ENCODE measurements around the gene DISC1.

The DISC1 gene

DNA sequence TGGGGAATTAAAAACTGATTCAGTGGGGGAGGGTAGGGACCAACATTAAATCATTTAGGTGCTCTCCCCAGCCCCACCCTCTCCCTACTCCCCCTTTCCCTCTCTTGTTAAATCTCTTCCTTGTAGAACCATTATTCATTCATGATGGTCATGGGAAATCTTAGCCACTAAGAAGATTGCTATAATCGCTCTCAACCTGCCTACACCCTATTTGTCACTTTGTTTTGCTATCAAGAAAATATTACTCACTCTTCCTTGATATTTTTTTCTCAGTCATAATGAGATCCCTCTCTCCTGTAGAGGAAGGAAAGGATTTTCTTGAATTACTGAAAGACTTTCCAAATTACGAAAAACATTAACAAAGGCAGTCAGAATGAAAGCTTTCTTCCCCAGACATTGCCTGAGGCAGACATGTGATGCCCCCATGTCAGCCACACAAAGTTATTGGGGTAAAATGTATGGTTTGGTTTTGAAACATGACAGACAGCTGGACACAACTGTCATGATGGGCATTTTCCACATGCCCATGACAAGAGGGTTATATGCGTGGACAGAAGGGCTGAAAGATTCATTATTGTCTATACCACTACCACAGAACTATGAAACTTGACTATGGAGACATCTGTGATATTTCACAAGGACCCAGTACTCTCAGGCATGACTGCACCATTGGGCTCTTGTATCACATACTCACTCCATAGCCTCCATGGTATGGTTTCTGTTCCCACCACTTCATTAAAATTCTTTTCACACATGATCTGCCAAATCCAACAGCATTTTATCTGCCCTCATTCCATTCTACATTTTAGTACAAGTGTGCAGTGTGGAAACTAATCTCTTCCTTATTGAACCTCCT lies 420.1 kb downstream of the DISC1 start:
- no peak overlapping the region for H3K4me3 ChIP-seq (ENCODE audit: low read length)
- TF ChIP-seq CTCF (conservative IDR thresholded peaks at IDR 0.05; ENCODE audit: low read depth, low read length): no peak
- no peak for DNase-seq (ENCODE audit: low read depth)

GRCh38 chr1:232047473-232047872 lies 420.9 kb downstream of the DISC1 start:
- no peak for DNase-seq (ENCODE audit: low read depth)
- TF ChIP-seq CTCF (conservative IDR thresholded peaks at IDR 0.05; ENCODE audit: low read depth, low read length): no peak
- H3K4me3 ChIP-seq (ENCODE audit: low read length): no peak overlapping the region

- DNase-seq (ENCODE audit: low read depth): no peak
- H3K4me3 ChIP-seq (ENCODE audit: low read length): no peak overlapping the region
These were observed 421.9 kb downstream of the DISC1 start for GRCh38 chr1:232048481-232048880.

DNA sequence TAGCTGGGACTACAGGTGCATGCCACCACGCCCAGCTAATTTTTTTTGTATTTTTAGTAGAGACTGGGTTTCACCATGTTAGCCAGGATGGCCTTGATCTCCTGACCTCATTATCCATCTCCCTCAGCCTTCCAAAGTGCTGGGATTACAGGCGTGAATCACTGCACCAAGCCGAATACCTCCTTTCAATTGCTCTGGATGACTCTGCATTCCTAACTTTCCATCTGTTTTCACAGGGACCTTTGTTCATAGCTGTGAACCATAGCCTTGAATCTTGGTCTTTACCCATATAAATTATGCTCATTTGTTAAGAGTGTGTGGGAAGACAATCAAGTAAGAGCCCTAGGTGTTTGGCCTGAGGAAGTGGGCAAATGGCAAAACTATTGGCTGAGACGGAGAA lies 422.7 kb downstream of the DISC1 start:
- no peak for DNase-seq (ENCODE audit: low read depth)
- no peak for TF ChIP-seq CTCF (conservative IDR thresholded peaks at IDR 0.05; ENCODE audit: low read depth, low read length)
- H3K4me3 ChIP-seq (ENCODE audit: low read length): no peak overlapping the region

More at GRCh38 chr1:232048481-232048880, 421.9 kb downstream of the DISC1 start:
- no peak for TF ChIP-seq CTCF (conservative IDR thresholded peaks at IDR 0.05; ENCODE audit: low read depth, low read length)

DNA sequence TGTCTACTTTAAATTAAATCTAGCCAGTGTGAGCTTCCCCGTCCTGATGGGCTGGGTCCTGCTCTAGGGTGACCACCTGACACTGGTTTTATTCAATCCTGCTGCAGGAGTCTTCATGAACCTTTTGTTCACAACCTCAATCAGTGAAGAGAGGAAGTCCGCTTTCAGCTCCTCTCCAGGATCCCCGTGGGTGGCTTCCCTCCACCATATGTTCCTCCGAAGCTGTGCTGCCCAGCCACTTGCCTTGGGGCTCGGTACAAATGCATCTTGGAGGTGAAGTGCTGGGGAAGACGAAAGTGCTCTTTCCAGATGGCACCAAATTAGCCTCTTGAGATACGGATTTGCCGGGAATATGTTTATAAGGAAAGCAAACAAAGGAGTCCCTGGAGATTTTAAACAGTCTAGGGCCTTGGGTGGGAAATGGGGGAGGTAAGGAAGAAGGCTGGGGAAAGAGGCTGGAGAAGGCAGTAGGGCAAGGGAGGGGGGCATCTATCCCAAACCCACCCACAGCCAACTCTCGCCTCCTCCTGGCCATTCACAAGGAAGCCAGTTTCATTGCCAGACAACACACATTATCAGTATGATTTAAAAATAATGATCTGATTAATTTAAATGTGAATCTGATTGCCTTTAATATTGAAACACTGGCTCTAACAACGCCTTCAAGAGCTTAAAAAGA lies 430.8 kb downstream of the DISC1 start:
- H3K4me3 ChIP-seq (ENCODE audit: low read length): no peak overlapping the region
- no peak for TF ChIP-seq CTCF (conservative IDR thresholded peaks at IDR 0.05; ENCODE audit: low read depth, low read length)
- DNase-seq (ENCODE audit: low read depth): no peak

DNA sequence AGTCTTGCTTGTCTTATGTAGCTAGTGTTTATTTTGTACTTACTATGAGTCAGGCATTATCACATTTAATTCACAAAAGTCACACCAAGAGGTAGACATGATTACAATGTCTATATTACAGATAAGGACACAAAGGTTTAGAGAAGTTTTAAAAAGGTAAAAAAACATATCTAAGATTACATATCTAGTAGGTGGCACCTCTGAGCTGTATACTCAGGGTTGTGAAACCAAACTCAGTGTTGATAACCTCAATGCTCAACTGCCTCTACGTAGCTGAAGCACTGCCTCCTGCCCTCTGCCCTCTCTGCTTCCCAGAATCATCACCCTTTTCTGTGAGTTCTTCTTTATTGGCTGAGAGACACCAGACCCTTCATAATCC lies 431.3 kb downstream of the DISC1 start:
- TF ChIP-seq CTCF (conservative IDR thresholded peaks at IDR 0.05; ENCODE audit: low read depth, low read length): no peak
- no peak for DNase-seq (ENCODE audit: low read depth)
- no peak overlapping the region for H3K4me3 ChIP-seq (ENCODE audit: low read length)

Data from retinal pigment epithelial cell (primary cell).